Central memory CD4-positive, alpha-beta T cell (primary cell): ENCODE results near the gene TENT5A.

Experiments used
- DNase-seq: peaks from one replicate; pipeline ENCODE4 v3.0.0; 2022

TENT5A gene

GRCh38 chr6:81770381-81770780, 17.9 kb upstream of the TENT5A start:
- no peak for DNase-seq

DNA sequence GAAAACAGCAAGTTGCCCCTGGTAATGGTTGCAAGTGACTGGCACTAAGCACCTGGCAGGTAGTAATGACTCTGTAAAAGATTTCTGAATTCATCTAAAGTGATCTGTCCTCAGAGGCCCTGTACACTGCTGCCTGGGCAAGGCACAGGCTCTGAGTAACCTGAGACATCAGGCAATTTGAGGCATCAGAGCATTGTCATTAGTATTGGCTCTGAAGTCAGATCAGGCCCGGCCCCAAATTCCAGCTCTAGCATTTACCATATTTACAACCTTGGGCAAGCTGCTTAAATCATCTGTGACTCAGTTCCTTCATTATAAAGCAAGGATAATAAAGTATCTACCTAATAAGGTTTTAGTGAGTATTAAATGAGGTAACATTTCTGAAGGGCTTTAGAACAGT, 17.3 kb upstream of the TENT5A start:
- no peak for DNase-seq

GRCh38 chr6:81768150-81768942, 15.9 kb upstream of the TENT5A start:
- DNase-seq = no peak

DNA sequence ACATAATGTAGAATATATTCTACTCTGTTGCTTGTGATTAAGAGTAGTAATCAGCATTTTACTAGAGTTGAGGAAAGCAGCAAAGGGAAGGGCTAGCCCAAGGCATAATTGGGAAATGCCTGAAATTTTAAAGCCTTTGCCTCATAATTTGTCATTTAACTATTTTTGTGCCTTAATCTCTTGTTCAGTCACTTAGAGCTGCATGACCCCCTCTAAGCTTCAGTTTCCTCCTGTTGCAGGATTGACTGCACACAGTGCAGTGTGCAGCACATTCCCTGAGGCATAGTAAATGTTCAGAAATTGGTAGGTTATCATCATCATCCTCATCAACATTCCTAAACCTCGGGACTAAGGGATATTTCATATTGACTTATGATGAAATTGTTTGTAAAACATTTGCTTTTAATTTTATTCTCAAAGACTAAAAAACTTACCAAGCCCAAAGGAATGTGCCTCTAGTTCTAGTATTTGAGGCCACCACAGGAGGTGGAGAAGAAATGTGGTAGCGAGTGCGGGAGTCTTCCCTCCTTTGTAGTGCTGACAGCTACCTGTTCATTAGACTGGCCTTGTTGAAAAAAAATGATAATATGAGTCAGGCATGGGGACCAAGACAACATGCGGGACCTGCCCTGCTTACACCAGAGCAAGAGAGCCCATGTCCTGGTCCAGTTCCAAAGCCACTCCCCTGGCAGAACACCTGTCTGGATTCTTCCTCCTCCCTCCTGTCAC, 14.8 kb upstream of the TENT5A start:
- DNase-seq = no peak

DNA sequence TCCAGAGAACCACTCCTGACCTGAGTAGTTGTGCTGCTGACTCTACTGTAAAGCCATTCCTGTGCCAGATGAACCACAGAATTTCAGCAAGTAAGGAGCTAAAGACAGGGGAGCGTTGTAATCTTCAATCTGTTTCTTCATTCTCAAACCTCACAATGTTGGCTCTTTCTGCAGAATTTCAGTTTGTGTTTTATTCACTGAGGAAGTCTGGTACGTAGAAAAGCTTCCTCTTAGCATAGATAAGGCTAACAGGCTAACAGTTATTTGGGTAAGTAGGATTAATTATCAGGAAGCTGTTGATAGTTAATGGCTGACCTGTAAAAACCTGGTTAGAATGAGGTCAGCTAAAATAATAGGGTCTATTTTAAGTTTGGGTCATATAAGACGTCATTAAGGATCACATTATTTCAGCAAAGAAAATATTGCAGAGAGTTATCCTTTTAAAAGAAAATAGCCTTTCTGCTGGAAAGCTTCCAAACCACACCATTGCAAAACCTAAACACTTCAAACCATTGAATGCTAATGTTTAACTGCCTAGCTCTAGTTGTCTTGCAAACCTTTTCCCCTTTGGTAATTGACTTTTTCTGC, 14.1 kb upstream of the TENT5A start:
- DNase-seq = no peak

- DNase-seq = no peak
These were observed 12.1 kb upstream of the TENT5A start for GRCh38 chr6:81764531-81764930.

- DNase-seq = no peak
These were observed 11.5 kb upstream of the TENT5A start for GRCh38 chr6:81763968-81764367.

GRCh38 chr6:81763051-81763450, 10.6 kb upstream of the TENT5A start:
- DNase-seq = no peak

GRCh38 chr6:81762606-81763005, 10.1 kb upstream of the TENT5A start:
- no peak for DNase-seq

GRCh38 chr6:81762132-81762531, 9.7 kb upstream of the TENT5A start:
- DNase-seq = no peak

DNA sequence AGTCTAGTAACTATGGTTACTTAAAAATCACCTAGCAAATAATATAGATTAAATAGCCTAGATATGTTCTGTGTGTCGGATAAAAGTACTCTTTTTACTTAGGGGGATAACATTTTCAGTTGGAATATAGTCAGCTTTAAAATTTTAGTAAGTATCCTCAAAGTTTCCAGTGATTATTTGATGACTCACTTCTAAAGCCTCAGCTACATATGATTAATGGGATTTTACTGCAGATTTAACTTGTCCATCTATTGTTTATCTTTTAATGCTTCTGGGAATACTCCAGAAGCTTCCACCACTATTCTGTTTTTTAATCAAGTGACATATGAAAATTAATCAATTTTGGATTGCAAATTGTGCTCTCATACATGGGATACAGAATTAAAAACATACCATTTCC, 8.7 kb upstream of the TENT5A start:
- no peak for DNase-seq

- no peak for DNase-seq
These were observed 7.3 kb upstream of the TENT5A start for GRCh38 chr6:81759782-81760181.

DNA sequence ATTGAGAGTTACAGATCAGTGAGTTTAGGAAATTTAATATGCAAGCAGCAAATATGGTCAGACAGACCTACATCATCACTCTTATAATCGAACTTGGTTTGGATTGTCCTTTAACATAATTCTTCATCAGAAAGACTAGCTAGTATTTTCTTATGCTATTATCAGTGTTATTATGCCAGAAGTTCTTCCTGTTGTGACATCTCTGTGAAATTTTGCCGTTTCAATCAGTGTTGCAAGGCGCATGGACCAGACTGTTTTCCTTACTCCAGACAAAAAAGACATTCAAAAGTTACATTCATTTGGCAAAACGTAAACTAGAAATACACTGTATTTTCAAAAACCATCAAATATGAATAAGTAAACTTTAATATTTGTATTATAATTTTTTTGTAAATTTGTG, 5.7 kb upstream of the TENT5A start:
- DNase-seq = no peak

DNA sequence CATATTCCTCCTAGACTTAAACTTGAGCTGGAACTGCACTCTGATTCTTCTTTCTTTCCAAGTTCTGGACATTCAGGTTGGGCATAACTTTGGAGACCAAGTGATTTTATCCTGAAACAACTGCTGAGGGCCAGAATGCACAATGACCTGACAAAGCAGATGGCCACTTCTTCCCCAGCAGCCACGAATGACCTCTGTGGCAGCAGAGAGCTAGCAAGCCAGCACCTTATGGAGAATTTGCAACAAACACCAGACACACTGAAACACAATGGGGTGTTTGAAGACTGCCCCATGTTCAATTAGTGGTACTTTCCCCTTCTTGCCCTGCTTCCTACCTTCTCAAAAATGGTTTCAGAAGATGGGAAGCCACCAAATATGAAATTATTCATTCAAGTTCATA, 4.2 kb upstream of the TENT5A start:
- DNase-seq = no peak

- DNase-seq = no peak
These were observed 3.1 kb upstream of the TENT5A start for GRCh38 chr6:81755551-81755950.

- no peak for DNase-seq
These were observed 2.4 kb upstream of the TENT5A start for GRCh38 chr6:81754906-81755305.

GRCh38 chr6:81753711-81754577, 1.5 kb upstream of the TENT5A start:
- peak; percentile 77 for DNase-seq

DNA sequence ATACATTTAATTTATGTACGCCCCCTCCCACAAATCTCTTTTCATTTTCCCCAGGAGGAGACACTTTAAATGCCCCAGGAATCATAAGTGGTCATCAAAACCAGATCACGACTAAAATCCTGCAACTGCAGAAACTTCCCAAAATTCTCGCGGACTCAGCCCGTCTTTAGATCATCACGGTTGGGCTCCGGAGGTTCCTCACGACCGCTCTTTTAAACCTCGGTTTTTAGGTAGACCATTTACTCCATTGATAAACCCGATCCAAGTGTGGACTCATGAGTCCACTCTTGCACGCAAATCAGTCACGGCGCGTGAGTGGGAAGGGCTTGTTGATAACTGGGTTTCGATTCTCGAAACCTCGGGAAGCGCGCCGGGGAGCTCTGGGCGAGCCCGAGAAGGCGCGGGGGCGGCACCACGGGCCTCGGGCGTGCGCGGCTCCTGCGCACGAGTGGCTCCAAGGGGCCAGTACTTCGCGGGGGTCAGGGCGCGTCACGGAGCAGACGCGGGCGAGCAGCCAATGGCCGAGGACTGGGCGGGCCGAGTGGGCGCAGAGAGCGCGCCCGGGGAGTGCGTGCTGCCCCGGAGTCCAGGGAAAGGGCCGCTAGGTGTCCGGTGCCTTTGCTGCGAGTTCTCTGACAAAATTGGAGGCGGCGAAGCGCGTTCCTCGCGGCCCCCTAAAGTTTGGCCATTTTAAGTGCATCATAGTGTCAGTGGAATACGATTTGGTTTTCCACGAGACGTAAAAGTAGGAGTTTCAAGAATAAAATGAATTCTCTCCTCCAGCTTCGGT, 635 bp upstream of the TENT5A start:
- peak; percentile 56 for DNase-seq

DNA sequence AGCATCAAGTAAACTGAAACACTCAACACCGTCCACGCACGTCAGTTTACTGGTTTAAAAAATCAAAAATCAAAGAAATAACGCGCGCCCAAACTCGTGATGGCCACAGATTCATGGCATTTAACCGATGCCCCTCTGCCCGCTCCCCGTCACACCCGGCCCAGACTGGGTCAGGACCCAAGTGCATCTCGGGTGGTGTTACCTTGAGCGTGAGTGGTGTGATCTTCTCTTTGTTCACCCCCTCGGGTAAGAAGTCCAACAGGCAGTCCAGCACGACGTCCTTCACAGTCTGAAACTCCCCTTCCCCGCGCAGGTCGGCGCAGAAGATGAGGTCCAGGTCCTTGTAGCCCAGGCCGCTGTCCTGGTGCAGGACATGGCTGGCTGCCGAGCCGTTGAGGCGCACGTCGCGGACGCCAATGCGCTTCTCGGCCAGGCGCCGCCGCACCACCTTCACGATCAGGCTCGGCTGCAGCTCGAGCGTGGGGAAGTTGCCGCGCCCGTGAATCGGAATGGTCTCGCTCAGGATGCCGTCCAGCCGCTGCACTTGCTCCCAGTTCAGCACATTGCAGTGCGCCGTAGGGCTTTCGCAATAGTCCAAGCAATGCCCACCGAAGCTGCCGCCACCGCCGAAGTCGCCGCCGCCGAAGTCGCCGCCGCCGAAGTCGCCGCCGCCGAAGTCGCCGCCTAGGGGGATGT, 945 bp downstream of the TENT5A start:
- DNase-seq = peak; percentile 28

GRCh38 chr6:81750681-81751387, 1.6 kb downstream of the TENT5A start:
- no peak for DNase-seq

DNA sequence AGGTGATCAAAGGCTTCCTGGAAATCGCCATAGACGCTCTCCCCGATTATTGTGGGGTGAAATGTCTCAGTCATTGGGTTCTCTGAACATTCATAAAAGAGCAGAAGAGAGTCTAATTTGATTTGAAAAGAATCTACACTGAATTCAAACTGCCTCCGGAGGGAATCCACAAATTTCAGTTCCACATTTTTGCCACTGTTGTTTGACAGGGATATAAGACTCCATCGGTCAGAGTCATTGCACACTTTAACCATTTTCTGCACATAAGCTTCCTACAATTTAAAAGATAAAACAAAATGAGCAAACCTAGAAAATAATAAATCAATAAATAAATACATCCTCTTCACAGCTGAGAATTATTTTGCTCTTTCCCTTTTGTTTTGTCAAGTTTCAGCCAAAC, 2.3 kb downstream of the TENT5A start:
- no peak for DNase-seq
